Heart left ventricle (tissue), 13 donors: ENCODE measurements around the gene KRTAP10-8.

Source experiments
- CTCF ChIP-seq, 12 donors: fragments of 200-600 bp; sonication (generic) in 4 of 12; IDR thresholded peaks; one replicate each; pipeline versions ENCODE4 v1.5.0 to v1.8.0; 2018 to 2022; ENCODE audit warnings: antibody characterized with exemption in 12 of 12, mild to moderate bottlenecking in 5 of 12
- POLR2A ChIP-seq, 2 donors: fragments of 450-650 bp; IDR thresholded peaks; one replicate each; pipeline ENCODE4 v1.6.1; 2017; ENCODE audit warnings: antibody characterized with exemption in 2 of 2, mild to moderate bottlenecking in 2 of 2, moderate library complexity in 2 of 2
- donor health status: ischemic (EF 13 %, LVEDD 7.1; RV severe dilation, severe dysfunction).
- donor health status: DM: no; HTN: yes; CAD: no.
- donor health status: DM: no; HTN: no; CAD: no.
- donor health status: ischemic (EF 25% LVEDD 6.9; RV normal size, moderate dysfunction).
- donor health status: ischemic (EF 25% LVEDD 5.7; RV mildly dilated, moderate dysfunction).
- donor health status: ischemic (EF 35%, LVEDD 5.7; RV mildly dilated, moderate dysfunction).
- donor health status: nonischemic (EF 11% LVEDD 7.7; RV severe dilation, severe dysfunction).
- donor health status: DM: yes; HTN: yes; CAD: no.
- donor health status: PGD.
- donor health status: ischemic (EF 29% LVEDD 5.4; RV normal size, mild dysfunction).
- donor health status: nonischemic (EF 23%, LVEDD 6.1; RV moderate dilation, normal function).

- TF ChIP-seq CTCF (IDR thresholded peaks at IDR 0.05) (no peak), POLR2A (IDR thresholded peaks at IDR 0.05) (no peak)
Observed at GRCh38 chr21:44564886-44565598, 46.8 kb upstream of the KRTAP10-8 start.
